Activated CD4-positive, alpha-beta T cell treated with anti-CD3 and anti-CD28 coated beads, Interleukin-2, amount 50 U/mL, for 16 hours (primary cell): ENCODE measurements around the gene YIF1A.

Experiments
- DNase-seq: peaks from one replicate; pipeline ENCODE4 v3.0.0-alpha.2; 2020

YIF1A gene

DNA sequence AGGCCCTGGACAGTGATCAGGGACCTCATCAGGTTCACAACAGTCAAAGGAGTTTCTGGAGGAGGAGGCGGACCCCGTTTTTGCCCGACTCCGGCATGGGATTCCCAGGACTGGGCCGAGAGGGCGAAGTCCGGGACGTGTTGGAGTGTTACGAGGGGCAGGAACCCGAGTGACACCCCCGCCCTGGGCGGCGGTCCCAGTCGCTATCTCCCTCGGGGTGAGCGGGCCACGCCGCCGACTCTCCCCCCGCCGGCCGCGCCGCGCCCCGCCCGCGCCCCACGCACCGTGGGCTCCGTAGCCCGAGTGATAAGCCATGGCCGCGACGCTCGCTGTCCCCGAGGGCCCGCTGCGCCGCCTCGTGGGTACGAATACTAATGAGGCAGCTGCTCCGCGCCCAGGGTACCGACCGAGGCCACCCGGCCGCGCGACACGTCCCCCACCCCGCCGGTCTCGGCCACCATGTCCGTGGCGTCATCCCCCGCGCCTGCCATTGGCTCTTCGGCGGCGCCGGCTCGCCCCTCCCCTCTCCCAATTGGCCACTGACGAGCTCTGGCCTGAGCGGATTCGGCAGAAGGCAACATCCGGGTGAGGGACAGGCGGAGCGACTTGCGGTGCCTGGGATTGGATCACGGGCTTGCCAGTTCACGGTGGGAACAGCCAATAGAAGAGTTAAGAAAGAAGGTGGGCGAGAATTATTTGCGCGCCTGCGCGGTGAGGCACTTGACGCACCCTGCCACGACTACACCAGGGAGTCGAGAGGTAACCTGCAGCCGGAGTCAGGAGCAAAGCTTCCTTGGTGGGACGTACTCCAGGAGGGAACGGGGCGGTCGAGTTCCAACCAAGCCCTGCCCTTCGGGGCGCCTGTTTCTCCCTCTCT, at the start of gene YIF1A:
Gene YIF1A (minus strand): TSS at position 473 of the 877 bp plus-strand sequence. CDS start 158 bp downstream, at position 315.
- DNase-seq: peak; percentile 100

- DNase-seq: no peak
These were observed 48.4 kb upstream of the YIF1A start for GRCh38 chr11:66337103-66337899.

- peak; percentile 80 for DNase-seq
These were observed 47.5 kb upstream of the YIF1A start, which contains the start of gene RIN1 for GRCh38 chr11:66336234-66337102. Gene RIN1 (minus strand): TSS chr11:66336434. CDS start chr11:66336402, 32 bp downstream.

DNA sequence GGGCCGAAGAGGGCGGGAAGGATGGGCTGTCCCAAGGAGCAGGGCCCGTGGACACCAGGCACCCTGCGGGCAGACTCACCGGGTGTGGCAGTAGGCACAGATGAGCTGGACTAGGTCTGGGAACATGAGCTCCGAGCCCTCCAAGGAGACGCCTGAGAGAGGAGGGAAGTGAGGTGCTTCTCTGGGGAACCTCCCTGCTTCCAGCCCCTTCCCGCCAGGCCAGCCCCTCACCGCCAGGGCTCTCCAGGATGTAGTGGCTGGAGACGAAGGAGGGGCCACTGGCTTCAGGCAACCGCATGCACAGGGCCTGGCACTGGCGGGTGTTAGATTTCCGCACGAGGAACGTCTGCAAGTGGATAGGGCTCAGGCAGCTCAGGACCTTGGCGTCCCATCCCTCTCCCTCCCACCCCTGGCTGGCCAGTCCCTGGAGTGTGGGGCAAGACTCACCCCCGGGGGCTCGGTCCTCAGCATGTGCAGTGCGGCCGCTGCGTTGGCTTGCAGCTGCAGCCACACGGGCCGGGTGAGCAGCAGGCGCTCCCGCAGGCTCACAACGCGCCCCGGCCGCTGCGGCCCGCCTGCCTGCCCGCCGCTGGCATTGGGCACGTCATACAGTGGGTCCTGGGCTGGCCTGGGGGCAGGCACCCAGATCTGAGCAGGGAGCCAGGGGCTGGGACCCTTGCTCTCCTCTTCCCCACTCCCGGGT, 46.7 kb upstream of the YIF1A start:
- no peak for DNase-seq

DNA sequence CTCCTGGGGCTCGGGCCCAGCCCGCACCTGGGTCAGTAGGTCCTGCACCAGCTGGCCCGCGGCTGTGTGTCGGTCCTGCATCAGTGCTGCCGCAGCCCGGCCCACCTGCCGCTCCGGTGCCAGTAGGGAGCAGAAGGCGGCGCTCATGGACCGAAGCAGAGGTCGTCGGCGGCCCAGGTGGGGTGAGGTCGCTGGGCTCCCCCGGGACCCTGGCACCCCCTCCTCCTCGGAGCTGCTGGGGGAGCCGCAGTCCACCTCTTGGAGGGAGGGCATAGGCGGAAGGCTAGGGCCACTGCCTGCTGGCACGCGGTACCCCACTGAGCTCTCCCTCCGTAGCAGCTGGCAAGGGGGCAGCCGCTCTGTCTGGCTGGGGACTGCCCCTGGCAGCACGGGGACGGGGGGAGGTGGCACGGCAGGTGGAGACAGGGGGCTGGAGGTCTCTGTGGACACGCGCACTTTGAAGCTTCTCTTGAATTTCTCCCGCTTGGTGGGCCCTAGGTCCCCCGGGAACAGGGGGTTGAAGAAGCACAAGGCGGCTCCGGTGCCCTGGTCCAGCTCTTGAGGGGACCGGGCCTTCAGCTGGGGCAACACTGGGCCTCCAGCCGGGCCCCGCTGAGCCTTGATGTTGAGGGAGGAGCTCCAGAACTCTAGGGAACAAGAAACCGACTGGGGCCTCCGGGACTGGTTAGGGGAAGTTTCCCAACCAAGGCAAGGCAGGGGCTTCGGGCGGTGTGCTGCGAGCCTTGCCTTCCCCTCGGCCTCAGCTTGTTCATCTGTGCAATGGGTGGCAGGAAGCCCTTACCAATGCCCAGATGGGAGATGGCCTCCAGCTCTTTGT, 45.9 kb upstream of the YIF1A start:
- DNase-seq: no peak

DNA sequence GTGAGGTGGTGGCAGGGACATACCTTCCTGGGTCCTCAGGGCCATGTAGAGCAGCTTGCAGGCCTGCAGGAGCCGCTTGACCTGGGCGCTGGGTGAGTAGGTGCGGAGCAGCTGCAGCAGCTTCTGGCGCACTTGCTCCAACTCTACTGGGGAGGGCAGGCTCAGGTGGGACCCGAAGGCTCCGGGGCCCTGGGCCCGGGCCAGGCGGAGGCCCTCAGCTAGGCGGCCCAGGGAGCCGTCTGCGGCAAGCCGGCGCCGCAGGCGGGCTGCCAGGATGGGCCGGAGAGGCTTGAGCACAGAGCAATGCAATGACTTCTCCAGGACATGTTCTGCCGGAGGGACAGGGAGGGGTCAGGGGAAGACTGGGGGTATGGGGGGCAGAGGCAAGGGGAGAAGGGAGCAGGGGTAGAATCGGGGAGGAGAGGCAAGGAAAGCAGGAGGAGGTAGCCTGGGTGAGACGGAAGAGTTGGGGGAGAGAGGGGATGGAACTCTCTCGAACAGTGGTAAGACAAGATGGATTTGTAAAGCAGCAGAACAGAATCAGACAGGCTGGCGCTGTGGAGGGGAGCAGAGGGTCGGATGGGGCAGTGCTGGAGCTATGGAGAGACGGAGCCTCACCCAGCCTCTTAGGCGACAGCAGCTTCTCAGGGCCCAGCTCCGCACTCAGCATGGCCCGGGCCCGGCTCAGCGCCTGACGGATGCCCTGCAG, 45.1 kb upstream of the YIF1A start:
- DNase-seq: no peak

- no peak for DNase-seq
These were observed 44.4 kb upstream of the YIF1A start for GRCh38 chr11:66333220-66333877.

DNA sequence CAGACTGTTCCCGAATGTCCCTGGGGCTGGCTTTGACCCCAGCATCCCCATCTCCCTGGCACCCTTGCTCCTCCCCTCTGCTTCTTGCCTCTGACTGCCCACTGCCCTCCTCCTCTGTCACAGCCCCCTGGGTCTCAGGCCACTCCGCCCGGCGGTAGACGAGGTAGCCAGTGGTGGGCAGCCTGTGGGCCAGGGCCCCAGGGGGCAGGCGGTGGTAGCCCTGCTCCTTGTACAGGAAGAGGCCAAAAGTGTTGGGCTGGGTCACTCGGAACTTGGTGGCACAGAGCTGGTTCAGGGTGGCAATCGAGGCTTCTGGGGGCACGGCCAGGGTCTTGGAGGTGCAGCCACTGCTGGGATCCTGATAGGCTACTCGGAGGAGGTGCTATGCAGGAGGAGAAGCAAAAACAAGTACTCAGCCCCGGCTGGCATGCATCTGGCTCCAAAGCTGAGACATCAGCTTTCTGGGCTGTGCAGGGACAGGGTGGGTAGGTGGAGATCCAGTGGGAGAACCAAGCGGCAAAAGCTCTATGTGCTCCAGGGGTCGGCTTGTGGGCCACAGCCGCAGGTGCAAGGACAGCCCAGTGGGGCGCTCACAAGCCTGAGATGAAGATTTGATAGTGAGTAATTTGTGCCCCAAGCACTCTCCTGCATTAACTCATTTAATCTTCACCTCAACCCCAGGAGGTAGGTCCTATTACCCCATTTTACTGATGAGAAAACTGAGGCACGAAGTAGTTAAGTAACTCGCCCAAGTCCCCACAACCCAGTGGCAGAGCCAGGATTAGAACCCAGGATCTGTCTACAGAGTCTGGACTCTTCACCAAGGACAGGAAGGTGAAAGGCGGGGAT, 43.7 kb upstream of the YIF1A start:
- no peak for DNase-seq

GRCh38 chr11:66331542-66332370, 42.8 kb upstream of the YIF1A start:
- no peak for DNase-seq

DNA sequence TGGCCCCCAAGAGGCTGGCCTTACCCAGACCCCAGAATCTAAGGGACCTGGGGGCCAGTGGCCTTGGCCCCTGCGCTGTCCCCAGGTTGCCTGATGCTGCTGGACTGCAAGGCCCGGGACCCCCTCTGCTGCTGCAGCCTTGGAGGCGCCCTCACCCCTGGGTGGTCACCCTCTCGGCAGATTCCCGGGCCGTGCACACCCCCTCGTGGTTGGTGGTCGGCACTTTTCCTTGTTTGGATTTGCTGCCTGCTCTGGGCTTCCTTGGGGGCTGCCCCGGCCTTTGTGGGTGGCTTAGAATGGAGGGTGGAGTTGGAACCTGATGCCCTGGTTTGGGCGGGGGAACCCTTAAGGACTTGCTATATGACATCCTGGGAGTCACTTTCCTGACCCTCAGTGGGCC, 42.0 kb upstream of the YIF1A start:
- DNase-seq: no peak

GRCh38 chr11:66329165-66329673, 40.3 kb upstream of the YIF1A start:
- DNase-seq: no peak

DNA sequence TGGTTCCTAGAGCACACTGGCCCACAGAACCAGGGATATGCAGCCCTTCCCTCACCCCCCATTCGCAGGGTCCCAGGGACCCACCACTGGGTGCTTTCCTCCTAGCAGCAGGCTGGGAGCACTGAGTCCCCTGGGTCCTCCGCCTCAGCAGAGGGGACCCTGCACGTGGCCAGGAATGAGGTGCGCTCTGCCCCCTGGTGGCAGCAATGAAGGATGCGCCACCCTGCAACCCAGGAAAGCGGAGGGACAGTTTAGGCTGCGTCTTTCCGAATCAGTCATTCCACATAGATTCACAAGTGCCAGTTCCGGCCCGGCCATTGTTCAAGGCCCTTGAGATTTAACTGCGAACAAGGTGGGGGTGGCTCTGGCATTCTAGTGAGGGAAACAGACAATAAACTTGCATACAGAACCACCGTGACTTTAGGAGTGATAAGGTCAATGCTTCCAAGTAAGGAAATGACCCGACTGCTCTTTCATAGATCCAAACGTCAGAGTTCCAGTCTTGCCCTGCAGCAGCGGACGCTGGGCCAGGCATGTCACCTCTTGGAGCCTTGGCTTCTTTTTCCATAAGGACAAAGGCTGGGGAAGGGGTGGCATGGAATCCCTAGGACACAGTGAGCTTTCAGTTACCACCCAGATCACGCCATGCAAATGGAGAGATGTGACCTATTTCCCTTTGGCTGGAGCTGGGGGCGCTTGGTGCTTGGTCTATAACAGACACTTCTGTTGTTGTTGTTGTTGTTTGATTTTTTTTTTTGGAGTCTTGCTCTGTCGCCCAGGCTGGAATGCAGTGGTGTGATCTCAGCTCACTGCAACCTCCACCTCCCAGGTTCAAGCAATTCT, 39.6 kb upstream of the YIF1A start:
- DNase-seq: peak; percentile 88

- no peak for DNase-seq
These were observed 39.0 kb upstream of the YIF1A start for GRCh38 chr11:66328031-66328301.

DNA sequence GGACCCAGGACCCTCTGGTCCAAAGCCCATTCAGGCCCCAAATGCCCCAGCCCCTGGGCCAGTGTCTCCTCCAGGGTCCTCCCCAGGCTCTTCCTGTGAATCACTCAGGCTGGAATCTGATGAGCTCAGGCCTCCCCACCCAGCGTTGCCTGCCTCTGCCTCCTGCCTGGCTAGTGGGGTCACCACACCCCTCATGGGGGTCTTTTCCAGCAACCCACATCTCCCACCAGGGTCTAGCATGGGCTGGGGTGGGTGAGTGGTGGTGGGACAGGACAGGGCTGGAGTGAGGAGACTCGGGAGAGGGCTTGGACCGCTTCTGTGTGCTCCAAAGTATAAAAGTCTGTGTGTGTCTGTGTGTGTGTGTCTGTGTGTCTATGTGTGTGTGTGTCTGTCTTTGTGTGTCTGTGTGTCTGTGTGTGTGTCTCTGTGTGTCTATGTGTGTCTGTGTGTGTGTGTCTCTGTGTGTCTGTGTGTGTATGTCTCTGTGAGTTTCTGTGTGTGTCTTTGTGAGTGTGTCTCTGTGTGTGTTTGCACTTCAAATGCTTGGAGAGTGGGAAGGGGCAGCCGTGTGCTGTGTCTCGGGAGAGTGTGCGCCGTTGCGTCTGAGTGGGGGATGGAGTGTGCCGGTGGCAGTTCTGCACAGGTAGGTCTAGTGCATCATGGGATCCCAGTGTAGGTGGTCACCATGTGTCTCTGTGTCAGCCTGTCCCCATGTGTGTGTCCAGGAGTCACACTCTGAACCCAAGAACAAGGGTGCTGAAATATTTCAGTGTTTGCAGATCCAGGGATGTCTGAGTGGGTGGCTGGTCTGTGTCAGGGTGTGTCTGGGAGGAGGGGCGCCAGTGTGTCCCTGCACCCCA, 38.5 kb upstream of the YIF1A start:
- no peak for DNase-seq

GRCh38 chr11:66326261-66327111, 37.5 kb upstream of the YIF1A start:
- DNase-seq: no peak
